Liver (tissue), 9 donors: ENCODE measurements around the gene RPS6KB1. TPM values are rescaled to one million over a fixed set of nuclear protein-coding genes. Genes with fewer than 3 reads are reported as not detected.

Experiments used
- DNase-seq: peaks from one replicate; pipeline ENCODE4 v3.0.0-alpha.2; 2017; ENCODE audit warnings: low spot score
- H3K27ac ChIP-seq, 2 donors: one replicate each; pipeline ENCODE4 v1.7.0; 2013; ENCODE audit warnings: inconsistent platforms in 2 of 2, low read length in 2 of 2, control low read depth in 1 of 2, low read depth in 1 of 2, mild to moderate bottlenecking in 1 of 2
- H3K27me3 ChIP-seq, 4 donors: one replicate each; pipeline versions ENCODE4 v1.6.1 to v1.7.0; 2013; ENCODE audit warnings: low read length in 3 of 4, inconsistent platforms in 1 of 4, mild to moderate bottlenecking in 1 of 4, moderate library complexity in 1 of 4; ENCODE audit not compliant: control insufficient read depth in 4 of 4, insufficient read depth in 4 of 4
- H3K36me3 ChIP-seq, 4 donors: one replicate each; pipeline versions ENCODE4 v1.6.1 to v1.7.0; 2013; ENCODE audit warnings: low read length in 3 of 4, mild to moderate bottlenecking in 3 of 4, low read depth in 1 of 4, moderate library complexity in 1 of 4; ENCODE audit not compliant: control insufficient read depth in 4 of 4, insufficient read depth in 3 of 4
- H3K4me1 ChIP-seq, 4 donors: one replicate each; pipeline versions ENCODE4 v1.6.1 to v1.7.0; 2013; ENCODE audit warnings: low read length in 3 of 4, mild to moderate bottlenecking in 3 of 4, moderate library complexity in 1 of 4; ENCODE audit not compliant: control insufficient read depth in 4 of 4, insufficient read depth in 4 of 4
- H3K4me3 ChIP-seq, 3 donors: one replicate each; pipeline versions ENCODE4 v1.6.1 to v1.7.0; 2013; ENCODE audit warnings: low read length in 3 of 3, control low read depth in 1 of 3, low read depth in 1 of 3, mild to moderate bottlenecking in 1 of 3
- H3K9ac ChIP-seq, 2 donors: one replicate each; pipeline ENCODE4 v1.7.0; 2013; ENCODE audit warnings: low read length in 2 of 2, mild to moderate bottlenecking in 2 of 2, moderate library complexity in 2 of 2, control low read depth in 1 of 2, low read depth in 1 of 2
- H3K9me3 ChIP-seq, 4 donors: one replicate each; pipeline versions ENCODE4 v1.6.1 to v1.7.0; 2013; ENCODE audit warnings: low read length in 3 of 4; ENCODE audit not compliant: control insufficient read depth in 4 of 4
- ATF3 ChIP-seq: IDR thresholded peaks from 2 replicates; pipeline ENCODE4 v1.6.1; 2016; ENCODE audit warnings: antibody characterized with exemption
- EGR1 ChIP-seq, 2 donors: IDR thresholded peaks; 2 replicates each; pipeline ENCODE4 v1.6.1; 2016 to 2018; ENCODE audit warnings: antibody characterized with exemption in 2 of 2, low read depth in 2 of 2
- FOXA1 ChIP-seq: IDR thresholded peaks from 2 replicates; pipeline ENCODE4 v1.6.1; 2016; ENCODE audit warnings: antibody characterized with exemption
- FOXA2 ChIP-seq: IDR thresholded peaks from 2 replicates; pipeline ENCODE4 v1.6.1; 2016; ENCODE audit warnings: antibody characterized with exemption
- GABPA ChIP-seq, 2 donors: IDR thresholded peaks in 1 of 2; conservative IDR thresholded peaks in 1 of 2; 2 replicates each; pipeline ENCODE4 v1.6.1; 2016; ENCODE audit warnings: antibody characterized with exemption in 2 of 2, mild to moderate bottlenecking in 1 of 2, moderate library complexity in 1 of 2
- HNF4A ChIP-seq, 2 donors: conservative IDR thresholded peaks; 2 replicates each; pipeline ENCODE4 v1.6.1; 2016; ENCODE audit warnings: antibody characterized with exemption in 2 of 2, mild to moderate bottlenecking in 2 of 2
- HNF4G ChIP-seq: IDR thresholded peaks from 2 replicates; pipeline ENCODE4 v1.6.1; 2016; ENCODE audit warnings: antibody characterized with exemption
- JUND ChIP-seq, 2 donors: IDR thresholded peaks; 2 replicates each; pipeline ENCODE4 v1.6.1; 2016; ENCODE audit warnings: antibody characterized with exemption in 2 of 2
- MAX ChIP-seq: IDR thresholded peaks from 2 replicates; pipeline ENCODE4 v1.6.1; 2016; ENCODE audit warnings: antibody characterized with exemption
- NR2F2 ChIP-seq: IDR thresholded peaks from 2 replicates; pipeline ENCODE4 v1.6.1; 2016; ENCODE audit warnings: antibody characterized with exemption
- RAD21 ChIP-seq, 2 donors: IDR thresholded peaks; 2 replicates each; pipeline ENCODE4 v1.6.1; 2016; ENCODE audit warnings: antibody characterized with exemption in 2 of 2, mild to moderate bottlenecking in 2 of 2
- REST ChIP-seq: IDR thresholded peaks from 2 replicates; pipeline ENCODE4 v1.6.1; 2016; ENCODE audit warnings: antibody characterized with exemption, mild to moderate bottlenecking
- RXRA ChIP-seq, 2 donors: IDR thresholded peaks; 2 replicates each; pipeline ENCODE4 v1.6.1; 2017 to 2018; ENCODE audit warnings: antibody characterized with exemption in 2 of 2, mild to moderate bottlenecking in 1 of 2
- SP1 ChIP-seq: IDR thresholded peaks from 2 replicates; pipeline ENCODE4 v1.6.1; 2018; ENCODE audit warnings: antibody characterized with exemption, mild to moderate bottlenecking
- TAF1 ChIP-seq: conservative IDR thresholded peaks from 2 replicates; pipeline ENCODE4 v1.6.1; 2016; ENCODE audit warnings: antibody characterized with exemption, mild to moderate bottlenecking
- YY1 ChIP-seq: IDR thresholded peaks from 2 replicates; pipeline ENCODE4 v1.6.1; 2016; ENCODE audit warnings: antibody characterized with exemption, mild to moderate bottlenecking
- ZBTB33 ChIP-seq: IDR thresholded peaks from 2 replicates; pipeline ENCODE4 v1.6.1; 2016; ENCODE audit warnings: antibody characterized with exemption
- WGBS: extraction: QIAGEN DNeasy Blood & Tissue Kit; methylation state at CpG from one replicate; pipeline ENCODE4 v1.1.7; 2013; 5-methylcytosine and 5-hydroxymethylcytosine counted together
- polyA plus RNA-seq, 2 donors: library from polyadenylated mRNA; stranded (reverse) in 1 of 2; unstranded in 1 of 2; fragments of 200-250 nt in 1 of 2; fragments of >200 nt in 1 of 2; fragmentation: Nextera tagmentation in 1 of 2; extraction: Ambion mirVana in 1 of 2; gene quantifications; one replicate each; pipeline versions ENCODE4 v1.2.1 to v1.2.3, GENCODE V29; 2013 to 2015
- total RNA-seq, 2 donors: library from RNA; depleted of rRNA; stranded (reverse); fragments of >200 nt; gene quantifications; one replicate each; pipeline ENCODE4 v1.2.3, GENCODE V29; 2014
- donor health status: healthy.
- donor health status: healthy.
- donor health status: healthy.
- donor health status: healthy.
- donor health status: healthy.

The RPS6KB1 gene
- total and polyA plus RNA-seq, 4 donors = 5.6 to 22.1 (median 15.3) TPM

GRCh38 chr17:59893676-59894100 is 767 bp downstream of the RPS6KB1 start:
- Histone ChIP-seq H3K4me3 (peak overlapping the region; percentile 71 to 94 (median 78)), H3K27me3 (no peaks in the 10 kb centered on the region), H3K27ac (peak overlapping the region; percentile 82), H3K4me1 (peaks cover 4 to 17% (median 16%) of the 10 kb centered on the region in 4 donors), H3K9ac (peak overlapping the region; percentile 86 to 95), H3K9me3 (no peaks in the 10 kb centered on the region), H3K36me3 (no peaks in the 10 kb centered on the region)
- WGBS = under 1% methylated on average over 11 of the region's 11 CpGs
- no peak for DNase-seq
- TF ChIP-seq FOXA2 (no peak), JUND (IDR thresholded peaks at IDR 0.05) (no peak), HNF4A (conservative IDR thresholded peaks at IDR 0.05) (no peak), MAX (no peak), TAF1 (no peak), RXRA (IDR thresholded peaks at IDR 0.05) (no peak), HNF4G (no peak), SP1 (no peak), EGR1 (IDR thresholded peaks at IDR 0.05; ENCODE audit: low read depth in 2 of 2) (no peak), RAD21 (IDR thresholded peaks at IDR 0.05) (no peak), FOXA1 (no peak), NR2F2 (no peak), GABPA (IDR thresholded peaks at IDR 0.05 in 1 of 2, conservative IDR thresholded peaks at IDR 0.05 in 1 of 2) (no peak), YY1 (no peak), REST (no peak), ZBTB33 (no peak), ATF3 (no peak)

GRCh38 chr17:59897090-59897489 is 4.2 kb downstream of the RPS6KB1 start:
- Histone ChIP-seq H3K27me3 (no peaks in the 10 kb centered on the region), H3K4me3 (no peak overlapping the region), H3K27ac (no peak overlapping the region), H3K36me3 (no peaks in the 10 kb centered on the region), H3K9ac (no peak overlapping the region), H3K4me1 (peaks cover 4 to 13% (median 10%) of the 10 kb centered on the region in 4 donors), H3K9me3 (no peaks in the 10 kb centered on the region)
- DNase-seq = no peak
- 87% methylated on average over 4 of the region's 4 CpGs for WGBS
- TF ChIP-seq SP1 = no peak
- no peak for TF ChIP-seq EGR1 (IDR thresholded peaks at IDR 0.05; ENCODE audit: low read depth in 2 of 2)
- TF ChIP-seq FOXA2 = no peak
- no peak for TF ChIP-seq RAD21 (IDR thresholded peaks at IDR 0.05)
- no peak for TF ChIP-seq GABPA (IDR thresholded peaks at IDR 0.05 in 1 of 2, conservative IDR thresholded peaks at IDR 0.05 in 1 of 2)
- TF ChIP-seq MAX = no peak
- TF ChIP-seq FOXA1 = no peak
- no peak for TF ChIP-seq JUND (IDR thresholded peaks at IDR 0.05)
- no peak for TF ChIP-seq YY1
- no peak for TF ChIP-seq ZBTB33
